SK-N-MC (cell line): ENCODE data around the gene LRFN4.

ENCODE experiments used
- EZH2 ChIP-seq: fragments of 200-600 bp; sonication (generic); IDR thresholded peaks from one replicate; pipeline ENCODE4 v1.6.1; 2017; ENCODE audit warnings: antibody characterized with exemption
- POLR2AphosphoS5 ChIP-seq: IDR thresholded peaks from 2 replicates; pipeline ENCODE4 v1.6.1; 2012; ENCODE audit warnings: mild to moderate bottlenecking, low read depth, low read length, borderline replicate concordance

DNA sequence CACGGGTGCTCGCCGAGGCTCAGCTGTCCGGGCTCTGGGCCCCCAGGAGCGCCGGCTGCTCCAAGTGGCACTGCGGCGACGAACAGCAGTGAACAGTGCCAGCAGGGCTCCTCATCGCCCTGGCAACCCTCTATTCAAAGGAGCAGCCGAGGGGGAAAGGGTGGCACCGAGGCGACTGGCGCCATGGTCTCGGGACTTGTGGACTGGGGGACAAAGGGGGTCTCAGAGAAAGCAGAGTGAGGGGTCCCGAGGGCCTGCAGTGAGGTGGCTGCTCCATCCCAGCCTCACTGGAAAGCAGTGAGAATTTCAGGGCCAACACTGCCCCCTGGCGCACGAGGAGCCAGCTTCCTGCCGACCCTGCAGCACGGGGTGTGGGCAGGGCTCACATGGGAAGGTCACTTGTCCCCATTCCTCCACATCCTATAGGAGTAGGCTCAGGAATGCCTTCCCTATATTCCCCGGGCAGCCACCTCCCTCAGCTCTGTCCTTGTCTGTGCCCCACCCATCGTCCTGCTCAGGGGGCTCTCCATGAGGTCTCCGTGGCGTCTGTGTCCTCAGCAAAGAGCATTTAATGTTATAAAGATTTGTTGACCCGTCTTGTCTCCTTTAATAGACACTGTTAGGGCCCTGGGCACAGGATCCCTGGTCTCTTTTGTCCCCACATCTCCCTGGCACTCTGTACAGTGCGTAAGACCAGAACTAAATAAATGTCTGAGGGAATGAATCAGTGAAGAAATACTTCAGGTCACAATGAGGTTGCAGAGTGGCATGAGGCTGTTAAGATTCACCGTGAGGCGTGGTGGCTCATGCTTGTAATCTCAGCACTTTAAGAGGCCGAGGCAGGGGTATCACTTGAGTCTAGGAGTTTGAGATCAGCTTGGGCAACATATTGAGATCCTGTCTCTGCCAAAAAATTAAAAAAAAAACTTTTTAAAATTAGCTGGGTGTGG, 26.4 kb downstream of the LRFN4 start:
- TF ChIP-seq POLR2AphosphoS5 (no peak), EZH2 (no peak)
